Measurements from ENCODE around the gene HS3ST5. TPM values are rescaled to one million over a fixed set of nuclear protein-coding genes. Genes with fewer than 3 reads are reported as not detected.

Gene HS3ST5
- total RNA-seq, 4 donors from 2014 or later: 0.42 to 2.8 TPM; not detected in 2

- H3K9me3 ChIP-seq: no peaks in the 10 kb centered on the region
- DNase-seq (ENCODE audit: low spot score in 2 of 2): no peak
- 50 to 51% methylated on average over 2 of the region's 2 CpGs for WGBS, 2 donors
- no peak overlapping the region for H3K27ac ChIP-seq
- H3K36me3 ChIP-seq: no peaks in the 10 kb centered on the region
- TF ChIP-seq CTCF (IDR thresholded peaks at IDR 0.05) (no peak), EP300 (IDR thresholded peaks at IDR 0.05) (no peak), POLR2A (IDR thresholded peaks at IDR 0.05) (no peak)
- no peaks in the 10 kb centered on the region for H3K27me3 ChIP-seq
- H3K4me1 ChIP-seq: peaks cover 0 to 10% (median 5%) of the 10 kb centered on the region in 4 donors
- no peak overlapping the region for H3K4me3 ChIP-seq
Observed at GRCh38 chr6:114009192-114009591, 333.6 kb downstream of the HS3ST5 start.

GRCh38 chr6:114008331-114008730 lies 334.5 kb downstream of the HS3ST5 start:
- TF ChIP-seq POLR2A (IDR thresholded peaks at IDR 0.05) (no peak), EP300 (IDR thresholded peaks at IDR 0.05) (no peak), CTCF (IDR thresholded peaks at IDR 0.05) (no peak)
- Histone ChIP-seq H3K36me3 (no peaks in the 10 kb centered on the region), H3K27me3 (no peaks in the 10 kb centered on the region), H3K9me3 (no peaks in the 10 kb centered on the region), H3K27ac (no peak overlapping the region), H3K4me1 (peaks cover 0 to 10% (median 4%) of the 10 kb centered on the region in 4 donors), H3K4me3 (peak overlapping the region in 1 of 4 donors; percentile 16)
- 50 to 60% methylated on average over 4 of the region's 4 CpGs for WGBS, 2 donors
- no peak for DNase-seq (ENCODE audit: low spot score in 2 of 2)

GRCh38 chr6:114007516-114007915 lies 335.3 kb downstream of the HS3ST5 start:
- H3K9me3 ChIP-seq: no peaks in the 10 kb centered on the region
- TF ChIP-seq POLR2A (IDR thresholded peaks at IDR 0.05) (no peak), EP300 (IDR thresholded peaks at IDR 0.05) (no peak), CTCF (IDR thresholded peaks at IDR 0.05) (no peak)
- DNase-seq (ENCODE audit: low spot score in 2 of 2): no peak
- no peaks in the 10 kb centered on the region for H3K27me3 ChIP-seq
- no peaks in the 10 kb centered on the region for H3K36me3 ChIP-seq
- H3K27ac ChIP-seq: no peak overlapping the region
- peaks cover 0 to 10% (median 4%) of the 10 kb centered on the region in 4 donors for H3K4me1 ChIP-seq
- WGBS, 2 donors: 94 to 98% methylated on average over 2 of the region's 2 CpGs
- no peak overlapping the region for H3K4me3 ChIP-seq

Small RNA genes within 50 kb of the gene (small RNA-seq; reads per million reads assigned to genes)
- not detected for gene RNA5SP213
